D341Med (cell line): ENCODE data around the gene ULK4.
A peak's percentile ranks its signal among the peaks of the same experiment; 100 is the strongest.

Source experiments
- DNase-seq: peaks from one replicate; pipeline ENCODE4 v3.0.0; 2012; ENCODE audit warnings: low spot score

Gene ULK4

GRCh38 chr3:41216993-41217392, 744.9 kb downstream of the ULK4 start:
- DNase-seq = no peak

DNA sequence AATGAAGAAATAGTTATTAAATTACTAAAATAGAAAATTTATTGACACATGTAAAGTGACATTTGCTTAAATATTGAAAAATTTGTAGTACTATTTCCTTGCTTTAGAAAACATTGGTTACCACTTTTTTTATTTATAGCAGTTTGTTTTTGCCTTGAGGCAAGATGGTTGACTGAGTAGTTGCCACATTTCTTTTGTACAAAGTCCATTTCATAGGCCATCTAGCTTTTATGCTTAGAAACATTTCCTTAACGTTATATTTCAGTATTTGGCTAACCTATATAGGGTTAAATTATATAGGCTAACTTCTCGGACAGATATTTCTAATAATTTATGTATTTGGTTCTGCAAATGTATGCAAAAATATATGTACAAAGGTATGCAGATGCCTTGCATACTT, 745.5 kb downstream of the ULK4 start:
- no peak for DNase-seq

- no peak for DNase-seq
Measured at GRCh38 chr3:41213588-41213987, 748.3 kb downstream of the ULK4 start.

DNA sequence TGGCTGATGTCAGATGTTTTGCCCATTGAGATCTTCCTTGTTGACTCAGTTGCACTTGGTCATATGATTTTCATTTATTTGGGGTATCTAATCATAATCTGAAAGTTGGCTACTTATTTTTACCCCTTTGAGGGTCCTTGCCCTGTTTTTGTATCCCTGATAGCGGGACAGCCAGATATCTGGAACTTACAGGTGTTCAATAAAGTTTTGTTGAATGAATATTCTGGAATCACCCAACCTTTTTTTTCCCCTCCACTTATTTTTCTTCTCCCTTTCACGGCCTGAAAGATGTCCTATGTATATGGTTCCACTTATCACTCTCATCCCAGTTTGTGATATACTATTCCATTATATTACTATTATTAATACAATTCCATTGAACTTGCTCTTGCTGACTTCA, 749.8 kb downstream of the ULK4 start:
- no peak for DNase-seq

DNA sequence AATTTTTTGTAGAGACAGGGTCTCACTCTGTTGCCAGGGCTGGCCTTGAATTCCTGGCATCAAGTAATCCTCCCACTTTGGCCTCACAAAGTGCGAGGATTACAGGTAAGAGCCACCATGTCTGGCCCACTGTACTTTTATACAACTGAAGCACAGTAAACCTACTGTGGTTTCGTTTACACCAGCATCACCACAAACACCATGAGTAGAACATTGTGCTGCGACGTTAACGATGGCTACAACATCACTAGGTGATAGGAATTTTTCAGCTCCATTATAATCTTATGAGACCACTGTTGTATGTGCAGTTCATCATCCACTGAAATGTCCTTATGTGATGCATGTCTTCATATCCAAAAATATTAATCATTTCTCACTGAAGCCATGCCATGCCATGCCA, 750.9 kb downstream of the ULK4 start:
- no peak for DNase-seq

DNA sequence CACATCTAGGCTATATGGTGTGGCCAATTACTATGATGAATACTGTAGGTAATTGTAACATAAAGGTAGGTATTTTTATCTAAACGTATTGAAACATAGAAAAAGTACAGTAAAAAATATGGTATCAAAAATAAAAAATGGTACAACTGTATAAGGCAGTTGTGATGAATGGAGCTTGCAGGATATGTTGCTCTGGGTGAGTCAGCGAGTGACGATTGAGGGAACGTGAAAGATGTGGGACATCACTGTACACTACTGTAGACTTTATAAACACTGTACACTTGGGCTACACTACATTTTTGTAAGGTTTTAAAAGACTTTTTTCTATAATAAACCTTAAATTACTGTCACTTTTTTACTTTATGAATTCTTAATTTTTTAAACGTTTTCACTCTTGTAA, 752.3 kb downstream of the ULK4 start:
- DNase-seq = no peak

- DNase-seq = no peak
Measured at GRCh38 chr3:41208507-41209220, 753.2 kb downstream of the ULK4 start.

DNA sequence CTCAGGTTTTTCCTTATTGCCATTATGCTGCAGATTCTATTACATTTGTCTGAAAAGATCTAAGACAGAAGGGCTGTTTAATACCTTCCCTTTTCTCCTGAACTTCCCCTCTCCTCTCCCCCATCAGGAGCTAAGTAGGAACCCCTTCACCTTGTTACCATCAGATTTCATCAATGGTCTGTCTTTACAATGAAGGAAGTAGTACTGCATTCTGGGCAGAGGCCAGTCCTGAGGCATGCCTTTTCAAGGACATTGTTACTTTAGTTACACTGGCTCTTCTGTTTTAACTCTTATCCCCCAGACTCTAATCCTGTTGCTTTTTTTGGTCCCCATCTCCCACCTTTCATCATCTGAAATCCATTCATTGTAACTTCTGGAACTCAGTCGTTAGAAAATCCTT, 754.5 kb downstream of the ULK4 start:
- DNase-seq = no peak

GRCh38 chr3:41205591-41205990, 756.3 kb downstream of the ULK4 start:
- DNase-seq = no peak

- no peak for DNase-seq
Measured at GRCh38 chr3:41204369-41204768, 757.5 kb downstream of the ULK4 start.

GRCh38 chr3:41202834-41203345, 759.0 kb downstream of the ULK4 start:
- peak; percentile 34 for DNase-seq

GRCh38 chr3:41202075-41202833, 759.6 kb downstream of the ULK4 start:
- DNase-seq = no peak

DNA sequence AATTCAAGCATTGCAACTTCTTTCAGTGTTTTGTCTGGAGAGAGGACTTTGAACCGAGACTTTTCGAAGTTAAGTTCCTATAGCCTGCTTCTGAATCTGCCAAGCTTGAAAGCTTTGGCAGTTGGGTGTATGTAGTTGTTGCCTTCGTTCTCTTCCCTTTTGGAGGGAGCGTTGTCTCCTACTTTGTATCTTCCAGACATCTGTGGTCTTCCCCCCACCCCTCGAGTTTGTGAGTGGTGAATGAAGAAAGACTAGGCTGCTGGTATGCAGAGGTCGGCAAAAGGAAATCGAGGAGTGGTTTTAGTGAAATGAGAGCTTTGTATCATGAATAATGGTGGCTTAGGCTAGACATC, 761.3 kb downstream of the ULK4 start:
- no peak for DNase-seq

DNA sequence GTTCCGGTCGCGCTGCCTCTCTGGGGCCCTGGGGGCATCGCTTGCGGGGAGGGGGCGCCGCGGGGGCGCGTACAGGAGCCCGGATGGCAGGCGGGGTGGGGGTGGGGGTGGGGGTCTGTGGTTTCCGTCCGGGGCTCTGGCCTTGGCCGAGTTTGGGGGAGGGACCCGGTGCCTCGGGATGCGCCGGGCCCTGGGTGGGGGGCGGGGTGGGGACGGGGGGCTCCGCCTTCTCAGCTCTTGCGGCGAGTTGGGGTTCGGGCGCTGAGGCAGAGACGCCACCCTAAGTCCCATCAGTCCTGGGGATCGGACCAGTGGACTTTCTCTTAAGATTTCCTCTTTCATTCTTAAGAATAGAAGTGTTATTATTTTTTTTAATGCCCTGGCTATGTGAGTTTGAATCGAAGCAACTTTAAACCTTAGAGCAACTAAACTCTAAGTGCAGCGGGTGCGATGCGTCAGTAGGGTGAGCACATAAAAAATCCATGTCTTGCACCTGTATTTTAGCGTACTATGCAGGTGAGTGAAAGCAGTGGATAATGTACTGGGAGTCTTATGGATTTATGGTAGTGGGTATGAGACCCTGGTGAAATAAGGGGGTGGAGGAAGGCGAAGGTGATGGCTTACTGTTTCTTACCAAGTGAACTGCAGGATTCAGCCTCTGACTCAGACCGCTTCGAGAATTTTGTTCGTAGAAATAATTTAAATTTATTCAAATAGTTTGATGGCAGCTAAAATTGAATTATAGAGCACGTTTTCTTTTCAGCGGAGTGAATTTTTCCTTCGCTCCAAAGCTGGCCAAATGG, 761.8 kb downstream of the ULK4 start:
- DNase-seq = peak; percentile 66

GRCh38 chr3:41198950-41199865, 762.7 kb downstream of the ULK4 start, which contains the start of gene CTNNB1:
CTNNB1 (plus strand) TSS chr3:41199505; CDS start chr3:41224069, 24,564 bp downstream.
- DNase-seq = peak; percentile 92

- DNase-seq = no peak
Measured at GRCh38 chr3:41198526-41198925, 763.4 kb downstream of the ULK4 start.

DNA sequence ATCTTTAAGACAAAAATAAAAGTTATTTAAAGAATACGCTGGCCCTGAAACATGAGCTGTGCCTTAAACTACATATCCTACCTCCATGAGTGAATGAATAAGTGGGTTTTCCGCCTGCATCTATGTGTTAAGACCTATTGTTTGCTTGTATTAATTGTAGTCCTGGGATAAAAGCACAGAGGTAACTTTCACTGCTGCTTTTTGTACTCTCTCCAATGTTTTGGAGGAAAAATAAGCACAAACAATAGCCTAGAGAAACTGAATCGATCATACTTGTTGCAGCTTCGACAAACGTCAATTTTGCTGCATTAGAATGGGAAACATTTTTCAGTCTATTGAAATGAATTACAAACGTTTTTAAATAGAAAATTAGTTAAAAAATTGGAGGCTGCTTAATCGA, 763.9 kb downstream of the ULK4 start:
- no peak for DNase-seq
